ENCODE measurements around the gene SHC2.
"Not testable (repeated sequence)": the region's sequence is repeated elsewhere in the genome, so short reads cannot be mapped to it uniquely, and the experiment has no call there.

- TF ChIP-seq CTCF (IDR thresholded peaks at IDR 0.05; ENCODE audit: low read length); EZH2 (IDR thresholded peaks at IDR 0.05; ENCODE audit: borderline replicate concordance, low read length): not testable (repeated sequence)
Measured at GRCh38 chr19:481100-481499, 20.3 kb upstream of the SHC2 start.
